ENCODE results near the gene BACE2. TPM values are rescaled to one million over a fixed set of nuclear protein-coding genes. Genes with fewer than 3 reads are reported as not detected.

The BACE2 gene
- total RNA-seq, 4 donors from 2014 or later, result 23.9 to 59.4 (median 36.6) TPM

DNA sequence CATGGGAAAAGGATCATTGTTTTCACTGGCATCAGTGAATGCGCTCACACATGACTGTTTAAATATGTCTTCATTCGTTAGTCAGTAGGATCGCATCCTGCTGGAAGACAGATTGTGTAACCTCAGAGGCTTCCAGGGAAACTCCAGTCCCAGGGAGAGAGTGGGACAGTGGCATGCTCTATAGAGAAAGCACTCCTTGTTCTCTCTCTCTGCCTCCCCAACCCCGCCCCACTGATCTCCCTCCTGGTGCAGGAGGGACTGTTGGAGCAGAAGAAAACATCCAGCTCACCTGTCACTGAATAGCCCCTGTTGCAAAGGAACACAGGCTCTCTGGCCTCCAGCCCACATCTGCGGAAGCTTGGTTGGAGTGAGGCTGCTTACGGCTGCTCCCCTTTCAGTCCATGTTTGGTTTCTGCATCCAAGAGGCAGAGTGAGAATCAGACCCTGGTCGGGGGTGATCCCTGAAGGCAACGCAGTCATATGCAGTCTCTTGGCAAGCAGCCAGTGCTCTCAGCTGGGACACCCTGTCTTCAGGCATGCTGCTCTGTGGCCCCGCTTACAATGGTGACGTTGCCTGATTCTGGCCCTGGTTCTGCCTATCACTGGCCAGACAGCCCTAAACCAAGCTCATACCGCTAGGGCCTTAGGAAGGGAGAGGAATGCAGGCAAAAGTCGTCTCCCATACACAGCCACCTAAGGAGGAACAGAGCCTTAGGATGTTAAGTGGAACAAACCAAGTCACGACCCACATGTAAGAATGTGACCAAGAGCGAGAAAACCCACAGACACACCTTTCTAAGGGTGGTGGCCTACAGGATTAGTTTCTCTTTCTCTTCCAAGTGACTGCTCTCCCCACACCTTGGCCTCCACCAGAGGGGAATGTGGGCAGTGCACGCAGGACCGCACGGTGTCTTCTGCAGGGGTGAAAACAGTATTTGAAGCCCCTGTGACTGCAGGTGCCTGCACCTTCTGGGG lies 39.7 kb downstream of the BACE2 start:
- Histone ChIP-seq H3K27me3 (no peaks in the 10 kb centered on the region), H3K4me3 (peak overlapping the region; percentile 4), H3K36me3 (no peaks in the 10 kb centered on the region), H3K4me1 (peaks cover 14% of the 10 kb centered on the region), H3K27ac (peak overlapping the region; percentile 67), H3K9me3 (no peaks in the 10 kb centered on the region)
- peak in 1 of 2 donors; percentile 76 for DNase-seq (ENCODE audit: low spot score in 2 of 2)
- TF ChIP-seq, protein P1, sequence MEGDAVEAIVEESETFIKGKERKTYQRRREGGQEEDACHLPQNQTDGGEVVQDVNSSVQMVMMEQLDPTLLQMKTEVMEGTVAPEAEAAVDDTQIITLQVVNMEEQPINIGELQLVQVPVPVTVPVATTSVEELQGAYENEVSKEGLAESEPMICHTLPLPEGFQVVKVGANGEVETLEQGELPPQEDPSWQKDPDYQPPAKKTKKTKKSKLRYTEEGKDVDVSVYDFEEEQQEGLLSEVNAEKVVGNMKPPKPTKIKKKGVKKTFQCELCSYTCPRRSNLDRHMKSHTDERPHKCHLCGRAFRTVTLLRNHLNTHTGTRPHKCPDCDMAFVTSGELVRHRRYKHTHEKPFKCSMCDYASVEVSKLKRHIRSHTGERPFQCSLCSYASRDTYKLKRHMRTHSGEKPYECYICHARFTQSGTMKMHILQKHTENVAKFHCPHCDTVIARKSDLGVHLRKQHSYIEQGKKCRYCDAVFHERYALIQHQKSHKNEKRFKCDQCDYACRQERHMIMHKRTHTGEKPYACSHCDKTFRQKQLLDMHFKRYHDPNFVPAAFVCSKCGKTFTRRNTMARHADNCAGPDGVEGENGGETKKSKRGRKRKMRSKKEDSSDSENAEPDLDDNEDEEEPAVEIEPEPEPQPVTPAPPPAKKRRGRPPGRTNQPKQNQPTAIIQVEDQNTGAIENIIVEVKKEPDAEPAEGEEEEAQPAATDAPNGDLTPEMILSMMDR (IDR thresholded peaks at IDR 0.05), result no peak
- no peak for TF ChIP-seq POLR2AphosphoS5 (IDR thresholded peaks at IDR 0.05)
- TF ChIP-seq EP300 (IDR thresholded peaks at IDR 0.05), result no peak
- no peak for TF ChIP-seq POLR2A (IDR thresholded peaks at IDR 0.05)
- 70% methylated on average over 11 of the region's 17 CpGs for WGBS

DNA sequence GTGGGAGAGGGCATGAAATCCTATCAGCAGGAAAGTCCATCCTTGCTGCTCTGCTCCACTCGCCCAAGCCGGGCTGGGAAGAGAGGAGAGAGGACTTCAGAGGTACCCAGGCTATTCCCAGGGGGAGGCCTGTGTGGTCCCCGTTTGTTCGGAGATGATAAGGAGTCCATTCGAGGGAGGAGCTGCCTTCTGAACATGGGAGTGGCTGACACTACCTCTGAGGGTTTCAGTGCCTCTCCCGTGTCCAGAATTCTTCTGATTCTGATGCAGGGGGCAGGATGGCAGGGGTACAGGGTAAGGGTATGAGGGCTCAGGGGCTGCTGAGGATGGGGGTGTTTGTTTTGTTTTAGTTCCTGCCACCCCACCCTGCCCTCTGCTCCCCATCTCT lies 40.4 kb downstream of the BACE2 start:
- no peaks in the 10 kb centered on the region for H3K36me3 ChIP-seq
- peaks cover 14% of the 10 kb centered on the region for H3K4me1 ChIP-seq
- no peak for DNase-seq (ENCODE audit: low spot score in 2 of 2)
- H3K27me3 ChIP-seq, result no peaks in the 10 kb centered on the region
- WGBS, result 88% methylated on average over 6 of the region's 6 CpGs
- TF ChIP-seq EP300 (IDR thresholded peaks at IDR 0.05) (no peak), POLR2A (IDR thresholded peaks at IDR 0.05) (no peak), POLR2AphosphoS5 (IDR thresholded peaks at IDR 0.05) (no peak)
- TF ChIP-seq, protein P1 (IDR thresholded peaks at IDR 0.05), result no peak
- H3K9me3 ChIP-seq, result no peaks in the 10 kb centered on the region
- H3K27ac ChIP-seq, result peak overlapping the region; percentile 67
- no peak overlapping the region for H3K4me3 ChIP-seq

GRCh38 chr21:41209016-41209619 lies 41.2 kb downstream of the BACE2 start:
- WGBS, result 96% methylated on average over 11 of the region's 17 CpGs
- no peak overlapping the region for H3K27ac ChIP-seq

GRCh38 chr21:41210426-41211059 lies 42.6 kb downstream of the BACE2 start:
- no peak for DNase-seq (ENCODE audit: low spot score in 2 of 2)
- Histone ChIP-seq H3K4me3 (no peak overlapping the region), H3K9me3 (no peaks in the 10 kb centered on the region), H3K4me1 (peaks cover 14% of the 10 kb centered on the region), H3K27ac (no peak overlapping the region), H3K27me3 (no peaks in the 10 kb centered on the region), H3K36me3 (no peaks in the 10 kb centered on the region)
- WGBS, result 91% methylated on average over 14 of the region's 14 CpGs
- TF ChIP-seq POLR2AphosphoS5 (IDR thresholded peaks at IDR 0.05) (no peak), POLR2A (IDR thresholded peaks at IDR 0.05) (no peak), EP300 (IDR thresholded peaks at IDR 0.05) (no peak)
- TF ChIP-seq, protein P1 (IDR thresholded peaks at IDR 0.05), result no peak

More at GRCh38 chr21:41209016-41209619, 41.2 kb downstream of the BACE2 start:
- TF ChIP-seq POLR2A (IDR thresholded peaks at IDR 0.05) (no peak), POLR2AphosphoS5 (IDR thresholded peaks at IDR 0.05) (no peak), EP300 (IDR thresholded peaks at IDR 0.05) (no peak)
- TF ChIP-seq, protein P1 (IDR thresholded peaks at IDR 0.05), result no peak
- H3K27me3 ChIP-seq, result no peaks in the 10 kb centered on the region
- peaks cover 14% of the 10 kb centered on the region for H3K4me1 ChIP-seq
- DNase-seq (ENCODE audit: low spot score in 2 of 2), result no peak
- no peak overlapping the region for H3K4me3 ChIP-seq
- H3K36me3 ChIP-seq, result no peaks in the 10 kb centered on the region
- H3K9me3 ChIP-seq, result no peaks in the 10 kb centered on the region

Measured in suprapubic skin (tissue), 4 donors.